Measurements from ENCODE around the gene SGPL1.
A peak's percentile ranks its signal among the peaks of the same experiment; 100 is the strongest.
"Not testable (repeated sequence)": the region's sequence is repeated elsewhere in the genome, so short reads cannot be mapped to it uniquely, and the experiment has no call there.

The SGPL1 gene

GRCh38 chr10:70815504-70816219 lies at the start of gene SGPL1:
TSS of gene SGPL1 (plus strand) at chr10:70815948. CDS start at chr10:70816854, 906 bp downstream.
- peak; percentile 57 for DNase-seq

- DNase-seq: not testable (repeated sequence)
These were observed 47.6 kb upstream of the SGPL1 start for GRCh38 chr10:70768026-70768685.

GRCh38 chr10:70769121-70769520 lies 46.6 kb upstream of the SGPL1 start:
- no peak for DNase-seq

GRCh38 chr10:70770001-70770400 lies 45.7 kb upstream of the SGPL1 start:
- no peak for DNase-seq

- DNase-seq: not testable (repeated sequence)
These were observed 45.2 kb upstream of the SGPL1 start for GRCh38 chr10:70770516-70770915.

GRCh38 chr10:70771311-70772194 lies 44.2 kb upstream of the SGPL1 start:
- DNase-seq: no peak

GRCh38 chr10:70772627-70773026 lies 43.1 kb upstream of the SGPL1 start:
- DNase-seq: no peak

- no peak for DNase-seq
These were observed 42.3 kb upstream of the SGPL1 start for GRCh38 chr10:70773461-70773860.

GRCh38 chr10:70773965-70774809 lies 41.6 kb upstream of the SGPL1 start:
- DNase-seq: no peak

- no peak for DNase-seq
These were observed 40.7 kb upstream of the SGPL1 start for GRCh38 chr10:70774810-70775678.

- no peak for DNase-seq
These were observed 39.9 kb upstream of the SGPL1 start for GRCh38 chr10:70775679-70776454.

GRCh38 chr10:70776455-70777005 lies 39.2 kb upstream of the SGPL1 start:
- DNase-seq: no peak

GRCh38 chr10:70777063-70777875 lies 38.5 kb upstream of the SGPL1 start:
- no peak for DNase-seq

GRCh38 chr10:70778267-70778924 lies 37.4 kb upstream of the SGPL1 start:
- DNase-seq: no peak

- no peak for DNase-seq
These were observed 36.7 kb upstream of the SGPL1 start for GRCh38 chr10:70779088-70779487.

- no peak for DNase-seq
These were observed 36.0 kb upstream of the SGPL1 start for GRCh38 chr10:70779511-70780369.

GRCh38 chr10:70780370-70780760 lies 35.4 kb upstream of the SGPL1 start:
- no peak for DNase-seq

- DNase-seq: no peak
These were observed 35.0 kb upstream of the SGPL1 start for GRCh38 chr10:70780772-70781171.
